Measurements from ENCODE around the gene CNKSR2. TPM values are rescaled to one million over a fixed set of nuclear protein-coding genes. Genes with fewer than 3 reads are reported as not detected.

Gene CNKSR2
- total and polyA plus RNA-seq, 11 donors: 0.07 to 3.0 (median 0.47) TPM; not detected in 1

DNA sequence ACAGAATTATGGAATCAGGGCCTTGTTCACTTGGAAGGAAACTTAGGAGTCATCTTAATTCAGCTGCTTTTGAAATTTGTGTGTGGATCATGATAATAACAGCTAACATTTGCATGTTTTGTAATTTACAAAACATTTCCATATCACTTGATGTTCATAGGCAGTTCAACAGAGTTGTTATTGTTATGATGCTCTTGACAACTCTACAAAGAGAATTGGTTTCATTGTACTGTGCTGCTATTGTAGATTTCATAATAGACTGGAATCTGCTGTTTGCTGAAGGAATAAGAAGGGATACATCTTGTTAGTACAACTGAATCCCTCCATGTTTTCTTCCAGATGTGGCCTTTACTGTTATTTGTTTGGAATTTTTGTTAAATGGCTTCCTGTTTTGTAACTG, 83.5 kb downstream of the CNKSR2 start:
- Histone ChIP-seq H3K27me3 (no peaks in the 10 kb centered on the region), H3K4me1 (no peaks in the 10 kb centered on the region), H3K36me3 (no peaks in the 10 kb centered on the region), H3K27ac (no peak overlapping the region), H3K9me3 (no peaks in the 10 kb centered on the region), H3K4me3 (no peak overlapping the region)
- ATAC-seq (no peak), DNase-seq (no peak)
- TF ChIP-seq POLR2A (IDR thresholded peaks at IDR 0.05): no peak
- TF ChIP-seq, protein P1, sequence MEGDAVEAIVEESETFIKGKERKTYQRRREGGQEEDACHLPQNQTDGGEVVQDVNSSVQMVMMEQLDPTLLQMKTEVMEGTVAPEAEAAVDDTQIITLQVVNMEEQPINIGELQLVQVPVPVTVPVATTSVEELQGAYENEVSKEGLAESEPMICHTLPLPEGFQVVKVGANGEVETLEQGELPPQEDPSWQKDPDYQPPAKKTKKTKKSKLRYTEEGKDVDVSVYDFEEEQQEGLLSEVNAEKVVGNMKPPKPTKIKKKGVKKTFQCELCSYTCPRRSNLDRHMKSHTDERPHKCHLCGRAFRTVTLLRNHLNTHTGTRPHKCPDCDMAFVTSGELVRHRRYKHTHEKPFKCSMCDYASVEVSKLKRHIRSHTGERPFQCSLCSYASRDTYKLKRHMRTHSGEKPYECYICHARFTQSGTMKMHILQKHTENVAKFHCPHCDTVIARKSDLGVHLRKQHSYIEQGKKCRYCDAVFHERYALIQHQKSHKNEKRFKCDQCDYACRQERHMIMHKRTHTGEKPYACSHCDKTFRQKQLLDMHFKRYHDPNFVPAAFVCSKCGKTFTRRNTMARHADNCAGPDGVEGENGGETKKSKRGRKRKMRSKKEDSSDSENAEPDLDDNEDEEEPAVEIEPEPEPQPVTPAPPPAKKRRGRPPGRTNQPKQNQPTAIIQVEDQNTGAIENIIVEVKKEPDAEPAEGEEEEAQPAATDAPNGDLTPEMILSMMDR (IDR thresholded peaks at IDR 0.05): no peak
- intact Hi-C loops (cut with DNase I): no loop called here

DNA sequence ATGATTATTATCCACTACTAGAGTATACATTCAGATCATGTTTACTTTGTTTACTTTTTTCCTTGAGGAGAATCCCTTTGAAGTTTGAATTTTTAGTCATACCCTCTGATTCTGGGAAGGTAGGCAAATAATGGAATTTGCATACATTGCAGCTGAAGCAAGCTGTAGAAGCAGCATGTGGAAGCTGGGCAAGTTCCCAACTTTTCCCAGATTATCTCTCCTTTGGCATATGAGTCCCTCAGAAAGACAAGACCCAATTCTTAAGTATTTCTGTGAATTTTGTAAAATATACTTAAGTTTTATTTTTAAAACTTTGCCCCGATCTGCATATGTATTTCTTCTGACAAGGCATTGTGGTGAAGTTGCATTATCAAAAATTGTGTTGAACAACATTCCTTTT, 94.9 kb downstream of the CNKSR2 start:
- WGBS, 4 donors: 53 to 72% (median 65%) methylated on average over 1 of the region's 1 CpG
- ATAC-seq (no peak), DNase-seq (no peak)
- Histone ChIP-seq H3K27me3 (no peaks in the 10 kb centered on the region), H3K9me3 (no peaks in the 10 kb centered on the region), H3K27ac (no peak overlapping the region), H3K4me3 (no peak overlapping the region), H3K4me1 (no peaks in the 10 kb centered on the region), H3K36me3 (no peaks in the 10 kb centered on the region)
- intact Hi-C loops (cut with DNase I): no loop called here
- TF ChIP-seq POLR2A (IDR thresholded peaks at IDR 0.05): no peak
- TF ChIP-seq, protein P1 (IDR thresholded peaks at IDR 0.05): no peak

DNA sequence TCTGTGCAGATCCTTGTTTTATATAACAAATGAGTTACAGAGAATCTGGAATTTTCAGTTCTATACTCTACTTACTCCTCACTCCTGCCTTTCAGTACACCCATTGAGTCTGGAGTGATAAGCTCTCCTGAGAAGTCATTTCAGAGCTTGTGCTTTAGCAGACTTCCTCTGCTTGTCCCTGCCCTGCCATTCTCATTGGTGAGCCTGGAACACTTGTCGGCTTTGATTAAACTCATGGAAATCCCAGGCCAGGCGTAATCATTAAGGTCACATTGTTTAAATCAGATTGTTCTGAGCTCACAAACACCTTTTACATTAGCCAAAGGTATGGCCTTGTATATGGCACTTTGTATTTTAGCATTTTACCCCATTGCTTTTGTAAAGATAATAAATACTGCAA, 102.7 kb downstream of the CNKSR2 start:
- 60 to 73% (median 69%) methylated on average over 2 of the region's 2 CpGs for WGBS, 4 donors
- intact Hi-C loops (cut with DNase I): loop anchor here in 5 of 10 donors (5.0 kb wide), 2 partner anchors 945 to 950 kb away; no protein-coding TSS in a partner anchor
- TF ChIP-seq POLR2A (IDR thresholded peaks at IDR 0.05): no peak
- TF ChIP-seq, protein P1 (IDR thresholded peaks at IDR 0.05): no peak
- no peak overlapping the region for H3K4me3 ChIP-seq
- ATAC-seq: no peak
- no peak overlapping the region for H3K27ac ChIP-seq
- DNase-seq: no peak
- no peaks in the 10 kb centered on the region for H3K4me1 ChIP-seq
- no peaks in the 10 kb centered on the region for H3K27me3 ChIP-seq
- H3K9me3 ChIP-seq: no peaks in the 10 kb centered on the region
- no peaks in the 10 kb centered on the region for H3K36me3 ChIP-seq

DNA sequence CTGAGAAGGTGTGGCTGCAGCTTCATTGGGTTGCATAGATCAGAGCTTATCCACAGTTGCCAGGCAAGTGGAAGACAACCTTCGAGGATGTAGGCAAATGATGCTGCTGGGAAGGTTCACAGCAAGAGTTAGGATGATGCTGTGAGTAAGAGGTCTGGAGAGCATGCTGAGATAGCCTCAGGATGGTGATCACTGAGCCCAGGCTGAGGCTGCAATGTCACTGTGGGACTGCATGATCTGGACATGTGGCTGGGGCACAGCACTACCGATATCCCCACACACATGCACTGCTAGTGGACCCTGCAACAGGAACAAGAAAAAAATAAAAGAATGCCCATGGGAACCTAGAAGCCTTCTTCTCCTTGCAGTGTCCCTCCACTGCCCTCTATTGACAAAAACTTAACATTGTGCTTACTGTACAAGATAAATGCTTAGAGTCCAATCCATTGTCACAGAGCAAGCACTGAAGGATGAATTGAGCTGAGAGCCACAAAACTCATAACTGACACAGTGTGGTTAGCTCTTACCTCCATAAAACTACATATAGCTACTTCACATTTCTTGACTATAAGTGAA, 105.6 kb downstream of the CNKSR2 start:
- 21 to 29% (median 26%) methylated on average over 2 of the region's 2 CpGs for WGBS, 4 donors
- Histone ChIP-seq H3K27ac (no peak overlapping the region), H3K27me3 (no peaks in the 10 kb centered on the region), H3K4me3 (no peak overlapping the region), H3K36me3 (no peaks in the 10 kb centered on the region), H3K9me3 (no peaks in the 10 kb centered on the region), H3K4me1 (no peaks in the 10 kb centered on the region)
- DNase-seq (no peak), ATAC-seq (peak in 2 of 4 donors; percentile 57)
- intact Hi-C loops (cut with DNase I): loop anchor here in 9 of 10 donors (2.0 to 5.0 kb wide), 4 partner anchors 947 to 952 kb away; no protein-coding TSS in a partner anchor
- TF ChIP-seq, protein P1 (IDR thresholded peaks at IDR 0.05): peak; percentile 28 to 62 (median 50)
- TF ChIP-seq POLR2A (IDR thresholded peaks at IDR 0.05): no peak
